KMS-11 (cell line): ENCODE measurements around the gene LIPG.

ENCODE experiments used
- H2AFZ ChIP-seq: fragments of 200-600 bp; sonication (generic); 2 replicates; pipeline ENCODE4 v1.6.1; 2016; ENCODE audit warnings: antibody characterized with exemption, mixed run types, low read depth
- H3K27ac ChIP-seq: fragments of 200-600 bp; sonication (generic); 2 replicates; pipeline ENCODE4 v1.6.1; 2016; ENCODE audit warnings: mild to moderate bottlenecking, mixed run types
- H3K27me3 ChIP-seq: fragments of 200-600 bp; sonication (generic); 2 replicates; pipeline ENCODE4 v1.6.1; 2017; ENCODE audit warnings: mild to moderate bottlenecking, low read depth, mixed run types, moderate library complexity; ENCODE audit not compliant: insufficient read depth
- H3K36me3 ChIP-seq: fragments of 200-600 bp; sonication (generic); 2 replicates; pipeline ENCODE4 v1.6.1; 2017; ENCODE audit warnings: mild to moderate bottlenecking, mixed run types; ENCODE audit not compliant: insufficient read depth
- H3K4me1 ChIP-seq: fragments of 200-600 bp; sonication (generic); 2 replicates; pipeline ENCODE4 v1.6.1; 2016; ENCODE audit warnings: mild to moderate bottlenecking, low read depth, mixed run types; ENCODE audit not compliant: poor library complexity, severe bottlenecking
- H3K4me2 ChIP-seq: fragments of 200-600 bp; sonication (generic); 2 replicates; pipeline ENCODE4 v1.7.0; 2016; ENCODE audit warnings: mild to moderate bottlenecking, mixed run types
- H3K4me3 ChIP-seq: fragments of 200-600 bp; sonication (generic); IDR thresholded peaks from 2 replicates; pipeline ENCODE4 v1.6.1; 2017; ENCODE audit warnings: low read depth, low read length, mixed read lengths; ENCODE audit not compliant: insufficient read depth
- H3K79me2 ChIP-seq: fragments of 200-600 bp; sonication (generic); 2 replicates; pipeline ENCODE4 v1.6.1; 2016; ENCODE audit warnings: low read depth, mixed run types; ENCODE audit not compliant: insufficient read depth
- H3K9ac ChIP-seq: fragments of 200-600 bp; sonication (generic); 2 replicates; pipeline ENCODE4 v1.6.1; 2016; ENCODE audit warnings: mild to moderate bottlenecking, mixed run types
- H4K20me1 ChIP-seq: fragments of 200-600 bp; sonication (generic); 2 replicates; pipeline ENCODE4 v1.6.1; 2016; ENCODE audit warnings: mild to moderate bottlenecking, mixed run types; ENCODE audit not compliant: insufficient read depth
- TF ChIP-seq, protein P1 (sequence below): fragments of 200-600 bp; sonication (generic); conservative IDR thresholded peaks from 2 replicates; pipeline ENCODE4 v1.6.1; 2017; ENCODE audit warnings: low read depth, mild to moderate bottlenecking, antibody characterized with exemption, low read length, moderate library complexity, mixed read lengths

Gene LIPG

DNA sequence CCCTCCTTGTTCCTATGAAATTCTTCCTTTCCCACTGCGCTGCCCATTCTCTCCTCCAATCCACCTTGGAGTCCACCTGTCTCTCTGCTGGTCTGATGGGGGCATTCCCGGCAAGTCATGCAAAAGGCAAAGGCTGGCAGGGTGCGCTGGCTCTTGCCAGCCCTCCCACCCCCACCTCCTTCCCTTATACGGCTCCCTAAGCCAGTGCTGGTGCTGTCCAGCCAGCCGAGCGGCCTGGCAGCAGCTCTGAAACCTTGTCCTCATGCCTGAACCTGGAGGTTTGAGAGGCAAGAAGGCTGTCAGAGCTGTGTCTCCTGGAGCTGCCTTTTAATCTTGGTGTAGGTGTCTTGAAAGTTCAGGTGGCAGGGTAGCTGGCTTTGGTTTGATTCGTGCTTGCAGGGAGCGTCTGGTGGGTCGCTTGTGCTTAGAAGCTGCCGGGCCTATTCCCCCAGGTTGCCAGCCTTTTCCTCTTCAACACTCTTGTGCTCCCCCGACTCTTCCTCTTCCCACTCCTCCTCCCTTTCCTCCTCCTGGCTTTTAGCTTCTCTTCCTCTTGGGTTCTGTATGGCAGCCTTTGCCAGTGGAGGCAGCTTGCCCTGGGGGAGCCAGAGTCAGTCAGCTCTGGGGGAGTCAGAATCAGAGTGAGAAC lies 748 bp downstream of the LIPG start:
- no peak overlapping the region for H2AFZ ChIP-seq
- H3K27ac ChIP-seq: no peak overlapping the region
- TF ChIP-seq, protein P1, sequence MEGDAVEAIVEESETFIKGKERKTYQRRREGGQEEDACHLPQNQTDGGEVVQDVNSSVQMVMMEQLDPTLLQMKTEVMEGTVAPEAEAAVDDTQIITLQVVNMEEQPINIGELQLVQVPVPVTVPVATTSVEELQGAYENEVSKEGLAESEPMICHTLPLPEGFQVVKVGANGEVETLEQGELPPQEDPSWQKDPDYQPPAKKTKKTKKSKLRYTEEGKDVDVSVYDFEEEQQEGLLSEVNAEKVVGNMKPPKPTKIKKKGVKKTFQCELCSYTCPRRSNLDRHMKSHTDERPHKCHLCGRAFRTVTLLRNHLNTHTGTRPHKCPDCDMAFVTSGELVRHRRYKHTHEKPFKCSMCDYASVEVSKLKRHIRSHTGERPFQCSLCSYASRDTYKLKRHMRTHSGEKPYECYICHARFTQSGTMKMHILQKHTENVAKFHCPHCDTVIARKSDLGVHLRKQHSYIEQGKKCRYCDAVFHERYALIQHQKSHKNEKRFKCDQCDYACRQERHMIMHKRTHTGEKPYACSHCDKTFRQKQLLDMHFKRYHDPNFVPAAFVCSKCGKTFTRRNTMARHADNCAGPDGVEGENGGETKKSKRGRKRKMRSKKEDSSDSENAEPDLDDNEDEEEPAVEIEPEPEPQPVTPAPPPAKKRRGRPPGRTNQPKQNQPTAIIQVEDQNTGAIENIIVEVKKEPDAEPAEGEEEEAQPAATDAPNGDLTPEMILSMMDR: no peak
- no peaks in the 10 kb centered on the region for H4K20me1 ChIP-seq
- no peaks in the 10 kb centered on the region for H3K4me1 ChIP-seq
- H3K9ac ChIP-seq: no peak overlapping the region
- no peak overlapping the region for H3K4me3 ChIP-seq
- no peaks in the 10 kb centered on the region for H3K36me3 ChIP-seq
- no peaks in the 10 kb centered on the region for H3K27me3 ChIP-seq
- H3K4me2 ChIP-seq: no peak overlapping the region
- H3K79me2 ChIP-seq: no peaks in the 10 kb centered on the region

DNA sequence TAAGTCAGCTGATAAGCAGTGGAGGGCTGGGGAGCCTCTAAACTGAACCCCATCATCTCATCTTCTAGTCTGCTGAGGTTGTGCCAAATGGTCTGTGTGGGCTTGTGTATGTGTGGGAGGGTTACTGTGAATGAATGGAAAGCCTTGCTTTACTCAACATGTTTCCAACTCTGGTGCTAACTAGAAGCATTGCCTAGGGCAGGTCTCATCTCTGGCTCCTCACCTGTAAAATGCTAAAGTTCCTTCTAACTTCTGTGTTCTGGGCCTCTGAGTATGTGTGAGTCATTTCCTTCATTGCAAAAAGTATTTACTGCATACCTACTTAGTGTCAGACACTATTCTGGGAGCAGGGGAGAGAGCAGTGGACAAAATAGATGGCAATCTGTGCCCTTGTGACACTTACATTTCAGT lies 1.3 kb downstream of the LIPG start:
- H2AFZ ChIP-seq: no peak overlapping the region
- H3K36me3 ChIP-seq: no peaks in the 10 kb centered on the region
- no peak overlapping the region for H3K27ac ChIP-seq
- no peaks in the 10 kb centered on the region for H3K79me2 ChIP-seq
- H3K4me3 ChIP-seq: no peak overlapping the region
- TF ChIP-seq, protein P1: no peak
- no peak overlapping the region for H3K9ac ChIP-seq
- no peaks in the 10 kb centered on the region for H3K27me3 ChIP-seq
- H4K20me1 ChIP-seq: no peaks in the 10 kb centered on the region
- no peak overlapping the region for H3K4me2 ChIP-seq
- H3K4me1 ChIP-seq: no peaks in the 10 kb centered on the region

DNA sequence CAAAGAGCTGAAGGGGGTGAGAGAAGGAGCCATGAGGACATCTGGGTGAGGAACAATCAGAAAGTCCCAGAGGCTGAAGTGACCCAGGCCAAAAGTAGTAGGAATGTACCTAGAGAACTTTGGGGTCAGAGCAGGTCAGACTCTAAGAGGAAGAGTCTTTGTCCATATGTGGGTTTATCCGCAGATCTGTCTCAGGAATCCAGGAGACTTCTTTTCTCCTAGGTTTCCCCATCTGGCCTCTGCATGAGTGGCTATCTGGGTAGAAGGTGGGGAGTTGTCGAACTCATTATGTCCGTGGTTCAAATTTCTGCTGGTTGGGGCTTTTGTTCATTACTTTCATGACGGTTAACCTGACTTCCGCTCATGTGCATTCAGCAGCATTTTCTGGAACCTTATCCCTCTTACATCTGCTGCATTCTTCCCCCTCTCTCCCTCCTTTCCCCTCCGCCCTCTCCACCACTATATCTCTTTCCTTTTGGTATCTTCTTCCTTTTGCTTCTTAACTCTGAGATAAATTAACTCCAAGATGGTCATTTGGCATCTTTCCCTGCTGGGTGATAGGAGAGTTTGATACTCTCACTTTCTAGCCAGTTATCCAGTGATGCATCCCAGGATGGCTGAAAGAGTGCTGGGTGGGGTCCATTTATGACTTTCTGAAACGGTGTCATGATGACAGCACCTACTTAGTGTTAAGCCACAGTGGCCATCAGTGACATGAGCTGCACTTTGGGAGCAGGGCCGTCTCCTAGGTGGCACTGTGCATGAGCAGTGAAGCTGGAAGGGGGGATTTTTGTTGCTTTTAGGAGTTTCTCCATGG lies 2.1 kb downstream of the LIPG start:
- no peaks in the 10 kb centered on the region for H4K20me1 ChIP-seq
- no peak overlapping the region for H3K4me2 ChIP-seq
- no peak overlapping the region for H2AFZ ChIP-seq
- H3K27me3 ChIP-seq: no peaks in the 10 kb centered on the region
- no peak overlapping the region for H3K27ac ChIP-seq
- H3K36me3 ChIP-seq: no peaks in the 10 kb centered on the region
- H3K4me3 ChIP-seq: no peak overlapping the region
- no peaks in the 10 kb centered on the region for H3K79me2 ChIP-seq
- H3K4me1 ChIP-seq: no peaks in the 10 kb centered on the region
- no peak overlapping the region for H3K9ac ChIP-seq
- TF ChIP-seq, protein P1: no peak

DNA sequence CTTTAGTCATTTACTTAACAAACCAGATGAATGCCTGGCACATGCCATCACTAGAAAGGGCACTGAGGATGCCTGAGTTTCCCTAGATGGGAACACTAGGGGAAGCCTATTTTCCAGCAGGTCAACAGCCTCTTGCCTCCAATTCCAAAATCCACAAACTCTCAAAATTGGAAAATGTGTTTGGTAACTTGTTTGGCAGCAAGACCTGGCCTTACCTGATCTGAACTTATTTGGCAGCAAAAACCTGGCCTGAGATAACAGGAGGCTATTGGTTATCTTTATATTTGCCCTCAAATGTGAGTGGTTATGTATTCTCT lies 2.6 kb downstream of the LIPG start:
- Histone ChIP-seq H3K4me3 (no peak overlapping the region), H4K20me1 (no peaks in the 10 kb centered on the region), H3K27me3 (no peaks in the 10 kb centered on the region), H3K4me1 (no peaks in the 10 kb centered on the region), H3K27ac (no peak overlapping the region), H3K9ac (no peak overlapping the region), H3K36me3 (no peaks in the 10 kb centered on the region), H3K79me2 (no peaks in the 10 kb centered on the region), H3K4me2 (no peak overlapping the region), H2AFZ (no peak overlapping the region)
- TF ChIP-seq, protein P1: no peak
